ENCODE measurements around the gene SIGLEC5.

SIGLEC5 gene

DNA sequence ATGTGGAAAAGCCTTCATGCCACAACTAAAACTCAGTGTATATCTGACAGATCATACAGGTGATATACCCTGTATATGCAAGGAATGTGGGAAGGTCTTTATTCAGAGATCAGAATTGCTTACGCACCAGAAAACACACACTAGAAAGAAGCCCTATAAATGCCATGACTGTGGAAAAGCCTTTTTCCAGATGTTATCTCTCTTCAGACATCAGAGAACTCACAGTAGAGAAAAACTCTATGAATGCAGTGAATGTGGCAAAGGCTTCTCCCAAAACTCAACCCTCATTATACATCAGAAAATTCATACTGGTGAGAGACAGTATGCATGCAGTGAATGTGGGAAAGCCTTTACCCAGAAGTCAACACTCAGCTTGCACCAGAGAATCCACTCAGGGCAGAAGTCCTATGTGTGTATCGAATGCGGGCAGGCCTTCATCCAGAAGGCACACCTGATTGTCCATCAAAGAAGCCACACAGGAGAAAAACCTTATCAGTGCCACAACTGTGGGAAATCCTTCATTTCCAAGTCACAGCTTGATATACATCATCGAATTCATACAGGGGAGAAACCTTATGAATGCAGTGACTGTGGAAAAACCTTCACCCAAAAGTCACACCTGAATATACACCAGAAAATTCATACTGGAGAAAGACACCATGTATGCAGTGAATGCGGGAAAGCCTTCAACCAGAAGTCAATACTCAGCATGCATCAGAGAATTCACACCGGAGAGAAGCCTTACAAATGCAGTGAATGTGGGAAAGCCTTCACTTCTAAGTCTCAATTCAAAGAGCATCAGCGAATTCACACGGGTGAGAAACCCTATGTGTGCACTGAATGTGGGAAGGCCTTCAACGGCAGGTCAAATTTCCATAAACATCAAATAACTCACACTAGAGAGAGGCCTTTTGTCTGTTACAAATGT lies 42.7 kb downstream of the SIGLEC5 start:
- no peak for DNase-seq

DNA sequence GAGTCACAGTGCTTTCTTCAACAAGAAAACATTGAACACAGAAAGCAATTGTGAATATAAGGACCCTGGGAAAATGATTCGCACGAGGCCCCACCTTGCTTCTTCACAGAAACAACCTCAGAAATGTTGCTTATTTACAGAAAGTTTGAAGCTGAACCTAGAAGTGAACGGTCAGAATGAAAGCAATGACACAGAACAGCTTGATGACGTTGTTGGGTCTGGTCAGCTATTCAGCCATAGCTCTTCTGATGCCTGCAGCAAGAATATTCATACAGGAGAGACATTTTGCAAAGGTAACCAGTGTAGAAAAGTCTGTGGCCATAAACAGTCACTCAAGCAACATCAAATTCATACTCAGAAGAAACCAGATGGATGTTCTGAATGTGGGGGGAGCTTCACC lies 43.4 kb downstream of the SIGLEC5 start:
- no peak for DNase-seq

DNA sequence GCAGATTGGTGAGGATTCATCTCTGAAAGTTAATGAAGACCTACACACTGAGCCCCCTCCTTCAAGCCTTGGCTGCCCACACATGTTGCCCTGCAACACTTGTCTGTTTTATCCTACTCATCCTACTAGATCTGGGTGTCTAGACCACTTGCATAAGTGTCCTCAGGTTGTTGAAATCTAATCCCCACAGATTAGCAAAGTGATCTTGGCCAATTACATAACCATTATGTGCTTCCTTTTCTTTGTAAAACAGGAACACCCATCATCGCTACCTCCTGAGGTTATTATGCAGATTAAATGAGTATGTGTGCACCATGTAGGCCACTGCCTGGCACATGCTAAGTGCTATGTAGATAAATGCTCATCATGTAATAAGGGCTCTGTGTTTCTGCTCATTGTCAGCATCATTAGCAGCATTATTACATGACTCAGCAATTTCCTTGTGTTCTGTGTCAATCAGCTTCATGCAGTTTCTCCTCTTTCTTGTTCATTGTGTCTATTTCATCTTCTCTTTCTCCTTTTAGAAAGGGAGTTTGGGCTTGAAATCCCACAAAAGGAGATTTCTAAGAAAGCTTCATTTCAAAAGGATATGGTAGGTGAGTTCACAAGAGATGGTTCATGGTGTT lies 44.0 kb downstream of the SIGLEC5 start:
- no peak for DNase-seq

DNA sequence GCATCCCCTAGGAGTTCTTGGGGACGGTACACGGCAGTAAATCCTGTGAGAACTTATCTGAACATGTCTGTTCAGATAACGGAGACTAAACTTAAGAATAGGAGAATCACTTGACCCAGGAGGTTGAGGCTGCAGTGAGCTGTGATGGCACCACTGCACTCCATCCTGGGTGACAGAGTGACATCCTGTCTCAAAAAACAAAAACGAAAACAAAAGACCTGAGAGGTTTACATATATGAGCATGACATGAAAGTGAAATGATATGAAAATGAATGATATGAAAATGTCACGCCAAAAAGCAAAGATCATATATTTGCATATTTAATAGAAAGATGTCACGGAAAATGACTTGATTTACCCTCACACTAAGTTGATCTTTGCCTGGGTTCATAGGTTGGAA lies 53.4 kb downstream of the SIGLEC5 start:
- no peak for DNase-seq

DNA sequence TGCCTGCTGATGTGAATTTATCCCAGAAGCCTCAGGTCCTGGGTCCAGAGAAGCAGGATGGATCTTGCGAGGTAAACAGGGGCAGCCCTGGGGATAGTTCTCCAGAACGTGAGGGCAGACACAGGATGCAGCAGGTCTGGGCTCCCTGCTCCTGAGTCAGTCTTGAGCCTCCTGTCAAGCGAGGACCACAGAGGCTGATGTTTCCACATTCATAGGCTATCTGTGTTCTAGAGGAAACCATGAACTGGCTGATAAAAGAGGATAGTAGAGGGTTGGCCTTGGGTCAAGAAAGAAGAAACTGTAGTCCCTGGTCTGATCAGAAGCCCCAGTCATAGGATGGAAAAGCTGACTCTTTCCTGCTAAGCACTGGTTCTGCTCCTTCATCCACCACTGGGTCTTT lies 56.9 kb downstream of the SIGLEC5 start:
- no peak for DNase-seq

DNA sequence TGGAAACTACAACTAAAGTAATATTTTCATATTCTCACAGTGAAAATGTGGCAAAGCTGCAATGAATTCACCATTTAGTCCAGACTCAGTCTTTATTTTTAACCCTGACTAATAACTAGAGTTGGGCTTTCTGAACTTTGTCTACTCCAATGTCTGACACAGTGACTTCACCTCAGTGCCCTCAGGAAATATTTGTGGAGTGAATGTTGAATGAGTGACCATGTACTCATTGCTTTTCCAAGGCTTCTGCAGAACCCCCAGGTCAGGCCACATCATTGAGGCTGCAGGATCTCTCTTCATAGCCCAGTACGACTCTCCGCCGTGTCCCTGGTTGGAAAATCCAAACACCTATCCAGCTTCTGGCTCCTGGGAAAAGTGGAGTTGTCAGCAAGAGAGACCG lies 57.3 kb downstream of the SIGLEC5 start:
- no peak for DNase-seq

DNA sequence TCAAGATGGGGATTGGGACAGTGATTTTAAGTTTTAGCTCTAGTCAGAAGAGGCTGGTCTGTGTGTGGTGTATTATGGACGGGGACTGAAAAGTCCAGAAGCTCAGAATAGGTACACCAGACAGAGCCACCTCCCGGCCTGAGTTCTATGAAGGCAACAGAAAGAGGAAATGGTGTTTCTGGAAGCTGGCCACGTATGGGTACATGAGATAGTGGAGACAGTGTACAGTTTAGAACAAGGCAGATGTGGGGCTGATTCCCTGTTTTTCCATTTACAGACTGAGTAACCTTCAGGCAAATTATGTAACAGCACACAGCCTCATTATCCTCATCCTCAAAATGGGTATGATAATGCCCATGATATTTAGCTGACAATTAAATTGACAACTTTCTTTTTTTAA lies 57.8 kb downstream of the SIGLEC5 start:
- DNase-seq, result no peak

DNA sequence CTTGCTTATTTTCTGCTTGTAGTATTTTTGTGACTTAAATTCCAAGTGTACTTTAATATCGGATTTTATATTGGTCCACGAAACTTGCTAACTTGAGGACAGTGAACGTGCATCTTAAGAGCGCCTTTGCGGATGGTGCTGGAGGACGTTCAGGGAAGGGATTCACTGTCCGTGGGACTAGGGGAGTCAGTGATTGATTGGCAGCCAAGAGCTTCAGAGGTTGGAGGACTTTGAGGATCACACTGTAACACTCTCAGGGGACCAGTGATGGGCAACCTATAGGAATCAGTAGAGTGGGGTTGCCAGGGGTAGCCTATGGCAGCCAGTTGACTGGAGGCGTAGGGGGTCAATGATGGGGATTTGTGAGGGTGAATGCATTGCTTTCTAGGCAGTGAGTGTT lies 58.6 kb downstream of the SIGLEC5 start:
- no peak for DNase-seq

DNA sequence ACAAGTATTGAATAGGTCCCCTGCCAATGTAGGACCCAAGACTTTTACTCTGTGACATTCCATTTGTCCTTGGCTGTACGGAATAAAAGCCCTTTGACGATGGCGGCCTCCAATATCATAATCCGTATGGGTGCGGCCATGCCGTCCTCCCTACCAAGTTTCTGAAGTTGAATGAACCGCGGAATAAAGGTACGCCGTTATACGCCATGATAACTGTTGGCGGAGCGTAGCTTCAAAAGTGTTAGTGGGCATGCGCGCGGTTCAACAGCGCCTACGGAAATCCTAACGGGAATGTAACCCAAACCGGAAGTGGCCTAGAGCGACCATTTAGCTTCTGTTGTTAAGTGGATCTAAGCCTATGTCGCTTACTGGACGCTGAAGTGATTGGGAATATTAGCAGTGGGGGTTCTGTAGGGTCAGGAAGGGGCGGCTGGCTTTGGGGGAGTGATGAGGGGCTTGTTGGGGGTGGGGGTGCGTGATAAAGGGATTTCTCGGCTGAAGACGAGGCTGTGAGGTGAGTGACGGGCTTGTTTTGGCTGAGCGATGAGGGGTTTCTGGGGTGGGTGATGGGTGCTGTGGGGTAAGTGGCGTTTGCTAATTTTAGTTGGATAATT lies 59.1 kb downstream of the SIGLEC5 start, which contains the start of gene ZNF175:
TSS of gene ZNF175 (plus strand) at position 322 of the 614 bp plus-strand sequence. CDS start 2,047 bp downstream, outside the sequence.
- DNase-seq, result peak; percentile 63

DNA sequence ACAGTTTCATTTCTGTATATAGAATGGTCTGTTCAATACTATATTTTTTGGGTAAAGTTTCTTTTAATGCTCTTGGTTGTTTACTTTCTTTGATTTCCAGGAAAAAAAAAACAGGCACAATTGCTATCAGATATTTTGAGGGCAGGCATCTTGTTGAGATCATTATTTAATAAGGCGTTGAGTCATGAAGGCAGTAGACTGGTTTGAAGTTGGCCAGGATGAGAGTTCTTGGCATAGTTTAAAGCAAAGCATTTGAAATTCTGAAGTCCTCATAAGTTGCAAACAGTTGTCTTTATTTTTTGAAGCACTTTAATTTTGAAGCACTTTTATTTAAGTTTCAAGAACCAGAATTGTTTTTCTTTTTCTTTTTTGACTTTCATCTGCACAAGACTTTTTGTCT lies 61.7 kb downstream of the SIGLEC5 start:
- DNase-seq, result no peak

DNA sequence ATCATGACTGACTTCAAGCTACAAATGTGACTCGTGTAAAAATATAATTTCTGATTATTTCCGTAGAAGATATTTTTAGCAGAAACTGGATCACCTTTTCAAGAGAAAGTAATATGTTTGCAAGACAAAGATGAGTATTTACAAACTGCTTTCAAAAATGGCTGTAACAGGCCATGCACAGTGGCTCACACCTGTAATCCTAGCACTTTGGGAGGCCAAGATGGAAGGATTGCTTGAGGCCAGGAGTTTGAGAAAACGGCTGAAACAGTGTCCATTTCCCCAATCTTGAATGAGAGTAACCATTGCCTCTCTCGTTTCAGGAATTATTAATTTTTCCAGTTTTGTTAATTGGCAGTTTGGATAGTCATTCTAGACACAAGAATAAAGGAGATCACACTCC lies 62.6 kb downstream of the SIGLEC5 start:
- no peak for DNase-seq

DNA sequence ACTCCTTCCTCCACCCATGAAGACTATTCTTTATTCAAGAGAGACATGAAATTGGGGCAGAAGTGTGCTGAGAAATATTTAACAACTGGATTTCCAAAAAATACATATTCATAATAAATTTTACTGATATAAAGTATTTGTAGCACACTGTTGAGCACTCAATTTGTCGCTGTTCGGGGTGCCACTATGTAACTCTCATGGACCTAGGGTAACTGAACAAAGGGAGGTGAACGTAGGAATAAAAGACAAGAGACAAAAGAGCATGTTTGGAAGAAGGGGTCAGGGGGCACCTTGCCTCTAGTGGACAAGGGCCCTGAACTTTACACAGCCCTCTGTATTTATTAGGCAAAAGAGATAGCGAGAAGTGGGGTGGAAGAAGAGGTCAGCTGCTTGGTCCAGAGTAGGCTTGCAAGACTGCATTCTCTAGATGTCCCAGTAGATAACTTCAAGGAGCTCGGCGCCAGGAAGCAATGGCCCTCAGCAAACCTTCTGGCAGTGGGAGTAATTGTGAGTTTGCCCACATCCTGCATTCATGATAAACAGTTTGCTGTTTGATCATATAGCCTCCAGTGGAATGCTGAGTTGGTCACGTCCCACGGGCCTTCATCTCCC lies 63.6 kb downstream of the SIGLEC5 start:
- DNase-seq, result no peak

DNA sequence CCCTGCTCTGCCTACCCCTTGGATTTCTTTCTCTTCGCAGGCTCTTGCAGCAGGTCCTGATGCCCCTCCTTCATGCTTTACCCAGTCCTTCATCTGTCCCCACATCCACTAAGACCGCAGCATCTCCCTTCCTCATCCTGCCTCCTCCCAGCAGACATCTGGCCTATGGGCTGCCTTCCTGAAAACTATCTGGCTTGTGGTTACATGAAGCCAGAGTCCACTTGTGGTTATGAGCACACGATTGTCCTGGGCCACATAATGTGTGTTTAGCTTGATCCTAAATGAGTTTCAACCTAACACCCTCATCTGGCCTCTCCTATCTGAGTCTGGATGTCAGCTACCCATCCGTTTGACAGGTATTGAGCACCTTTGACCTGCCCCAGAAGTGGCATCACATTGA lies 64.6 kb downstream of the SIGLEC5 start:
- DNase-seq, result no peak

DNA sequence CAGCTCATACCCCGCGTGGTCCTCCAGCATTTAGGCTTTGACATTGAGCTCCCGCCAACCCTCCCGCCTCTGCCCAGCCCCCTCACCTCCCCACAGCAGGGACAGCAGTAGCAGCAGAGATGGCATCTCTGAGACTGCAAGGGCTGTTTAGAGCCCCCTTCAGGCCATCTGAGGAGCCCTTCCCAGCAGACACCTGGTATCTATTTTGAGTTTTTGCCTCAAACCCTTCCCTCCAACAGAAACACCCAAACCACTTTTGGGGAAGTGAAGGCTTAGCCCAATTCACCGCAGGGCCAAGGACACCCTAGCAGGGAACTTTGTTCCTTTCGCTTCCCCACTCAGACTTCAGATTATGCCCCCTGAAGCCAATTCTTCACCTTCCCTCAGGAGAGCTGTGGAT lies 65.4 kb downstream of the SIGLEC5 start:
- no peak for DNase-seq

All from NCI-H510A treated with DMSO at 0.1 percent for 48 hours (cell line).